Measurements from ENCODE around the gene FAM222A. TPM values are rescaled to one million over a fixed set of nuclear protein-coding genes. Genes with fewer than 3 reads are reported as not detected.

Gene FAM222A
- total RNA-seq, 1 donor from 2014 or later = 25.7 TPM

DNA sequence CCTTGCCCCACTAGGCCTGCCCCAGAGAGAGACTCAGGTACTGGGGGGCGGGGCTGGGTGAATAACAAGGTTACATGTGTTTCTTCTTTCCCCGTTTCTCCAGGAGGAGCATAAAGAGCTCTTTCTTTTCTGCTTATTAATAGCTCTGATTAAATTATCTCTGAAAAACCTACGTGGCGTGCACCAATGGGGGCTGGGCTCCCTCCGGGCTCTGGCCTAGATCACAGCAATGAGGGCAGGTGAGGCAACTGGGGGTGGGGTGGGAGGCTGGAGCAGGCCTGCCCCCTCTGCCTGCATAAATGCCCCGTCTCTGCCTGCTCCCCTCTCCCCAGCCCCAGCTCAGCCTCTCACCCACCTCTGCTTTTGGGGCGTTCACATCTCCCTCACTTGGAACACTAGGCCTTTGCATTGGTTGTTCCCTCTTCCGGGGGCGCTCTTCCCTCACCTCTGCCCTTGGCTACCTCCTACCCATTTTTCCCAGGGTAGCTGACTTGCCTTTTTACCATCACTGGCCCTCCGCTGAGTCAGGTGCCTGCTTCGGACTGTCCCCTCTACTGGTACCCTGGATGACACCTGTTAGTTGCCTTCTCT lies 4.1 kb upstream of the FAM222A start:
- no peak for DNase-seq
- intact Hi-C loops (cut with micrococcal nuclease) = no loop called here
- ATAC-seq = no peak

GRCh38 chr12:109710205-109710746 lies 3.3 kb upstream of the FAM222A start:
- intact Hi-C loops (cut with micrococcal nuclease) = no loop called here

GRCh38 chr12:109710747-109711595 lies 2.7 kb upstream of the FAM222A start:
- ATAC-seq = no peak
- DNase-seq = no peak
- intact Hi-C loops (cut with micrococcal nuclease) = no loop called here

More at GRCh38 chr12:109710205-109710746, 3.3 kb upstream of the FAM222A start:
- no peak for DNase-seq
- ATAC-seq = no peak

DNA sequence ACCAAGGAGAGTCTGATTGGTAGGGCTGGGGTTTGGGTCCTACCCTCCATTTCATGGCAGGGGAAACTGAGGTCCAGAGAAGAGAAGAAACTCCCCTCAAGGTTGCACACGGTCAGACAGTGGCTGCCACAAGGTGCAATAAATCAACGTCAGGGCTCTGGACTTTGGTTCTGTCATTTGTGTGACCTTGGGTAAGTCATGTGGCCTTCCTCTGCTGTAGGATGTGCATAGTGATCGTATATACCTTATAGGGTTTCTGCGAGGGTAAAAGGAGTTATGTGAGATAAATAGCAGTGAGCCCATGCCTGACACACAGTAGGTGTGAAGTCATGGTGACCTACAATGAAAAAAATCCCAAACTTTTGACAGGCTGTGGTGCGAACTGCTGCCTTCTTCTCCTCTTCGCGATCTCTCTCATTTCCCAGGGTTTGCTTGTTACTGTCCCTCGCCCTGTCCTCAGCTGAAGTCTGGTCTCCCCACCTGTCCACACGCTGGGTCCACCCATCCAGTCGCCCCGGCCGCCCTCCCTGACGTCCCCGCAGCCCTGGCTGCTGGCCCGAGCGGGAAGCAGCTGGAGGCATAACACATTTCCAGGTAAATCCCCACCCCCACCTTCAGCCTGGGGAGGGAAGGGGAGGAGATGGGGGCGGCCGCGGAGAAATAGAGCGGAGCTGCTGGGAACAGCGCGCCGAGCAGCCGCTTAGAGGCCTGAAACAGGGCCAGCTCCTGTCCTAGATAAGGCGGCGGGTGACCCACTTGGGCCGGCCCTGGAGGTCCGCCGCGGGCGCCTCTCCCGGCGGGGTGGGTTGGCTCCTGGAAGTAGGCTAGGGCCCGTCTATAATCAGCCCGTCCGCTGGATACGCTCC lies 1.8 kb upstream of the FAM222A start:
- intact Hi-C loops (cut with micrococcal nuclease) = no loop called here
- ATAC-seq (peak; percentile 22), DNase-seq (peak; percentile 72)

DNA sequence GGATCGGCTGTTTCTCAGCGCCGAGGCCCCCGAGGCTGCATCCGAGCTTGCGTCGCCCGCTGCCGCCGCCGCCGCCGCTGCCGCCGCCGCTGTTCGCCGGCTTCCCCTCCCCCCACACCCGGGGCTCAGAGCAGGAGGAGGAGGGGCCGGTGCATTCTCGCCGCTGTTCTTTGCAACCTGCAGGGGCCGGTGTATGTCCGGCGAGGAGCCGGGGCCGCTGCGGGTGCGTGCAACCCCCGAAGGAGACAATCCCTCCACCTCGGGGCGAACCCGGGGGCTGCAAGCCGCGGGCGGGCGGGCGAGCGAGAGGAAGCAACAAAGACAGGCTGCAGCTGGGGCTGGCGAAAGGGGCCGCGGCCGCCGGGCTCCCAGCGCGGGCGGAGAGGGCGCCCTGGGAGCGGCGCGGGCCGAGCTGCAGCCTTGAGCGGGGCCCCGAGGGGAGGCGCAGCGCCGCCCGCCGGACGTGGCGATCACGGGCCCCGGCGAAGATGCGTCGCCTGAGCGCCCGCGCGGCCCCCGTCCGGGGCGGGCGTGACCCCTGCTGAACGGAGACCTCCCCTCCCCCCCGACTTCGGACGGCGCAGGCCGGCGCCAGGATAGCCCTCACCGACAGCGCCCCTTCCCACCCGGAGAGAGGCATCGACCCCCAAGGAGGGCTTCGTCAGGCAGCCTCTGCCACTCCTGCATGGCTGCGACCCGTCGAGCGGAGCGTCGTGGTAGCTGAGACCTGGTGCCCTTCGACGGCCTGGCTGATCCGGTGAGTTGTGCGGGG lies 702 bp downstream of the FAM222A start:
- DNase-seq (peak; percentile 84), ATAC-seq (peak; percentile 33)
- intact Hi-C loops (cut with micrococcal nuclease) = no loop called here

DNA sequence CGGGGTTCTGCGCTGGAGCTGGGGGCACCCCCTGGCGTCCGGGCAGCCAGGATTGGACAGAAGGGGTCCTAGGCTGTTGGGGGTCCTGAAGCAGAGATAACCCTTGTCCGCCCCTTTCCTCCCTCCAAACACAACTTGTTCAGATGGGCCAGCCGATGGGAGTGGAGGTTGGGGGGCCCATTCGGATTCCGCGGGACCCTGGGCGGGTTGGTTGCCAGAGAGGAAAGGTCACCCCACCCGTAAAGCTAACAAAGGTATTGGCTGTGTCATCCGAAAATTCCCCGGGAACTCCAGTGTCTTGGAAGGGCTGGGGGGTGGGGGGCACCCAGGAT lies 1.3 kb downstream of the FAM222A start:
- no peak for ATAC-seq
- no peak for DNase-seq
- intact Hi-C loops (cut with micrococcal nuclease) = no loop called here

- intact Hi-C loops (cut with micrococcal nuclease) = no loop called here
- no peak for ATAC-seq
- DNase-seq = no peak
Observed at GRCh38 chr12:109715310-109716091, 1.9 kb downstream of the FAM222A start.

- no peak for ATAC-seq
Observed at GRCh38 chr12:109716092-109716479, 2.5 kb downstream of the FAM222A start.

GRCh38 chr12:109716512-109717389 lies 3.1 kb downstream of the FAM222A start:
- intact Hi-C loops (cut with micrococcal nuclease) = no loop called here
- peak; percentile 3 for ATAC-seq
- peak; percentile 63 for DNase-seq

More at GRCh38 chr12:109716092-109716479, 2.5 kb downstream of the FAM222A start:
- no peak for DNase-seq
- intact Hi-C loops (cut with micrococcal nuclease) = no loop called here

DNA sequence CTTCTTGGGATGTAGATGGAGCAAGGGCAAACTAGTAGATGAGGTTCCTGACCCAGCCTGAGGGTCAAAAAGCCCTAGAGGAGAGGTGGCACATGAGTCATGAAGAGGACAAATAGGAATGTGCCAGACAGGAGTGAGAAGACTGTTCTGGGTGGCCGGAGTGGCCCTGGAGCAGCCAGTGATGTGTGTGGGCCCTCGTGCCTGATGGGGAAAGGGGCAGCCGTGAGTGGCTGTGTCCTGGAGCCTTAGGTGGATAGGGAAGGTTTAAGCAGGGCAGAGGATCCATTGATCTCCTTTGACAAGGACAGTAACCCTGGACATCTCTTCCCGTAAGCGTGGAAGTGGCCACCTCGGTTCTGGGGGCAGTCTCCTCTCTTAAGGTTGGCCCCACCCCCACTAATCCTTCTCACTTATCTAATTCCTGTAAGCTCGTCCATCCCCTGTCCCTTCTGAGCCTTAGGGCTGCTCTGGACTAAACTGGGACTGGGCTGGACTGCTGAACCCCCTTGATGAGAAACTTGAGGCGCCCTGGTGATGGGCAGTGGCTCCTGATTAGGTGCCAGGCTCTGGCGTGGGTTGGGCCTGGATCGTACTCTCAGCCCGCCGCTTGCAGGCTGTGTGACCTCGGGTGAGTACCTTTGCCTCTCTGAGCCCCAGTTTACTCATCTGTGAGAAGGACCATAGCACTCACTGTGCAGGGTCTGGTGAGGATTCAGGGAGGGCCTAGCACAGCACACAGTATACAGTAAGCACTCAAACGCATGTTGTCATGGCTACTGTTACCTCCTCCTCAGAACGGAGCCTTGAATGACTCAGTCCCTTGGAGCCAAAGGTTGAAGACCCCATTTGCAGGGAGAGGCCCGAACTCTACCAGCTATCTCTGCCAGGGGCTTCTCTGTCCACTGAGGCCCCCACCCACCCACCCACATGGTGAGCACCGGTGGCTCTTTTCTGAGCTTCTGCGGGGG lies 4.0 kb downstream of the FAM222A start:
- ATAC-seq (no peak), DNase-seq (no peak)
- intact Hi-C loops (cut with micrococcal nuclease) = no loop called here

GRCh38 chr12:109718390-109718789 lies 4.8 kb downstream of the FAM222A start:
- intact Hi-C loops (cut with micrococcal nuclease) = no loop called here
- ATAC-seq = no peak
- DNase-seq = no peak

- intact Hi-C loops (cut with micrococcal nuclease) = no loop called here
- DNase-seq (no peak), ATAC-seq (no peak)
Observed at GRCh38 chr12:109719123-109720022, 5.7 kb downstream of the FAM222A start.

- DNase-seq = peak; percentile 82
- intact Hi-C loops (cut with micrococcal nuclease) = no loop called here
- peak; percentile 43 for ATAC-seq
Observed at GRCh38 chr12:109720152-109720856, 6.7 kb downstream of the FAM222A start.

- intact Hi-C loops (cut with micrococcal nuclease) = no loop called here
- ATAC-seq = no peak
- DNase-seq = no peak
Observed at GRCh38 chr12:109720857-109721189, 7.2 kb downstream of the FAM222A start.

- ATAC-seq (peak; percentile 41), DNase-seq (peak; percentile 66)
- intact Hi-C loops (cut with micrococcal nuclease) = no loop called here
Observed at GRCh38 chr12:109721276-109721675, 7.7 kb downstream of the FAM222A start.
